Measurements from ENCODE around the gene PIGA. TPM values are rescaled to one million over a fixed set of nuclear protein-coding genes. Genes with fewer than 3 reads are reported as not detected.
"Not testable (repeated sequence)": the region's sequence is repeated elsewhere in the genome, so short reads cannot be mapped to it uniquely, and the experiment has no call there.

The PIGA gene
- total and polyA plus RNA-seq, 8 donors: 4.0 to 14.7 (median 9.1) TPM

DNA sequence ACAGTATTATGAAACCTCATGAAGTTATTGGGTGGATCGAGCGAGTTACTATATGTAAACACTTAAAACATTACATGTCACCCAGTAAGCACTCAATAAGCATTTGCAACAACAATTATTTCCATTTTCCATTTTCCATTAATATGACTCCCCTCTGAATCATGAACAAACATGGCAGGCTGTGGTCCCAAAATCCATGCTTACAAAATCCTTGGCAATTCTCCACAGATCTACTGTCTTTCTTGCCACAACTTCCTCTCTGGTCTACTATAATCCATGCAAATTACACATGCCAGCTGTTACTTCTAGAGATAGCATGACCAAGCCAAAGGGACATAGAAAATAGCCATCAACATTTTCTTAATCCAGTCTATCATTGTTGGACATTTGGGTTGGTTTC, 41.9 kb downstream of the PIGA start:
- no peaks in the 10 kb centered on the region for H3K36me3 ChIP-seq
- H3K9me3 ChIP-seq: no peaks in the 10 kb centered on the region
- no peak overlapping the region for H3K4me3 ChIP-seq
- TF ChIP-seq, protein P1, sequence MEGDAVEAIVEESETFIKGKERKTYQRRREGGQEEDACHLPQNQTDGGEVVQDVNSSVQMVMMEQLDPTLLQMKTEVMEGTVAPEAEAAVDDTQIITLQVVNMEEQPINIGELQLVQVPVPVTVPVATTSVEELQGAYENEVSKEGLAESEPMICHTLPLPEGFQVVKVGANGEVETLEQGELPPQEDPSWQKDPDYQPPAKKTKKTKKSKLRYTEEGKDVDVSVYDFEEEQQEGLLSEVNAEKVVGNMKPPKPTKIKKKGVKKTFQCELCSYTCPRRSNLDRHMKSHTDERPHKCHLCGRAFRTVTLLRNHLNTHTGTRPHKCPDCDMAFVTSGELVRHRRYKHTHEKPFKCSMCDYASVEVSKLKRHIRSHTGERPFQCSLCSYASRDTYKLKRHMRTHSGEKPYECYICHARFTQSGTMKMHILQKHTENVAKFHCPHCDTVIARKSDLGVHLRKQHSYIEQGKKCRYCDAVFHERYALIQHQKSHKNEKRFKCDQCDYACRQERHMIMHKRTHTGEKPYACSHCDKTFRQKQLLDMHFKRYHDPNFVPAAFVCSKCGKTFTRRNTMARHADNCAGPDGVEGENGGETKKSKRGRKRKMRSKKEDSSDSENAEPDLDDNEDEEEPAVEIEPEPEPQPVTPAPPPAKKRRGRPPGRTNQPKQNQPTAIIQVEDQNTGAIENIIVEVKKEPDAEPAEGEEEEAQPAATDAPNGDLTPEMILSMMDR (IDR thresholded peaks at IDR 0.05): no peak
- H3K27me3 ChIP-seq: peaks cover 0 to 24% (median 0%) of the 10 kb centered on the region in 4 donors
- no peak for DNase-seq
- intact Hi-C loops (cut with DNase I): no loop called here
- no peak overlapping the region for H3K27ac ChIP-seq
- no peak for ATAC-seq
- WGBS, 2 donors: 88 to 93% methylated on average over 2 of the region's 2 CpGs
- no peak for FAIRE-seq
- H3K4me1 ChIP-seq: no peaks in the 10 kb centered on the region

DNA sequence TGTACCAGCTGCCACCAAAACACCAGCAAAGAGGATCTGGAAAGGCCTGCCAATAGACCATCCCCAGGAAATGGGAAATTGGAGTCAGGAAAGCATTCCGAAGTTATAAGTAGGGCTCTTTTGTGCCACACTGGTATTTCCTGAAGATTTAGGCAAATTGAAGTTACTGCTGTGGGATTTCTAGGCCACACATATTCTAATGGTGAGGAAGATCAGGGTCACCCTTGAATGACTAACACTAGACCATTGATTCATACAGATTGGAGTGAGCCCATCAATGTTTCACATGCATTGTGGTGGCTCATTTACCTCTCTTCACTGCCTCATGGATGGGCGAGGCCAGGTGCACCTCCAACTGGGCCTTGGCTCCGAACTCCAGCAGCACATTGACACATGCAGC, 42.5 kb downstream of the PIGA start:
- no peak for DNase-seq
- no peak for ATAC-seq
- peaks cover 0 to 24% (median 0%) of the 10 kb centered on the region in 4 donors for H3K27me3 ChIP-seq
- no peaks in the 10 kb centered on the region for H3K4me1 ChIP-seq
- intact Hi-C loops (cut with DNase I): no loop called here
- H3K4me3 ChIP-seq: no peak overlapping the region
- no peak for FAIRE-seq
- no peak overlapping the region for H3K27ac ChIP-seq
- WGBS, 2 donors: 82 to 83% methylated on average over 3 of the region's 3 CpGs
- no peaks in the 10 kb centered on the region for H3K9me3 ChIP-seq
- TF ChIP-seq, protein P1 (IDR thresholded peaks at IDR 0.05): no peak
- no peaks in the 10 kb centered on the region for H3K36me3 ChIP-seq

- Histone ChIP-seq H3K27ac (no peak overlapping the region), H3K36me3 (no peaks in the 10 kb centered on the region), H3K4me1 (no peaks in the 10 kb centered on the region), H3K4me3 (no peak overlapping the region), H3K9me3 (no peaks in the 10 kb centered on the region), H3K27me3 (peaks cover 0 to 10% (median 3%) of the 10 kb centered on the region in 4 donors)
- intact Hi-C loops (cut with DNase I): no loop called here
- 17 to 27% methylated on average over 1 of the region's 1 CpG for WGBS, 2 donors
- ATAC-seq (peak in 2 of 4 donors; percentile 52 to 60), DNase-seq (no peak), FAIRE-seq (no peak)
- TF ChIP-seq, protein P1 (IDR thresholded peaks at IDR 0.05): no peak
These were observed 57.7 kb downstream of the PIGA start for GRCh38 chrX:15277604-15278003.

DNA sequence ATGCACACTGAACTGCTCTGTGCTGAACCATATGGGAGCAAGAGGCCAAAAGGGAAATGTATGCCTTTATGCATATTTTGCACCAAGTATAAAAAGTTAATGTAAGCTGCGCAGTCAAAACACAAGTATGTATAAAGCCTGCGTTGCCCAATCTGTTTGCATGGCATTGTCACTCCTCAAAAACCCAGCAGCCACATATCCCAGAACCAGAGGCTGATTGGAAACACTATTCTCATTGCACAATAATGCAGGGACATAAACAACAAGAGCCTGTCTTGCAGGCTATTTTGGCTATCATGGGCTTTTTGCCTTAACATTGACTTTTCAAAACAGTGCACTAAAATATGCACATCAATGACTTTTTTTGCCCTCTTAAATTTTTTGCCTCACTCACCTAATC, 60.4 kb downstream of the PIGA start:
- H3K9me3 ChIP-seq: no peaks in the 10 kb centered on the region
- no peak for DNase-seq
- H3K4me3 ChIP-seq: no peak overlapping the region
- no peak for ATAC-seq
- no peak overlapping the region for H3K27ac ChIP-seq
- no peaks in the 10 kb centered on the region for H3K4me1 ChIP-seq
- H3K36me3 ChIP-seq: no peaks in the 10 kb centered on the region
- FAIRE-seq: no peak
- peaks cover 0 to 6% (median 3%) of the 10 kb centered on the region in 4 donors for H3K27me3 ChIP-seq
- intact Hi-C loops (cut with DNase I): no loop called here
- WGBS, 2 donors: 80 to 82% methylated on average over 2 of the region's 2 CpGs
- TF ChIP-seq, protein P1 (IDR thresholded peaks at IDR 0.05): no peak

- H3K27me3 ChIP-seq; H3K4me3 ChIP-seq; H3K27ac ChIP-seq; intact Hi-C loops (cut with DNase I); H3K9me3 ChIP-seq; ATAC-seq; H3K36me3 ChIP-seq; DNase-seq; H3K4me1 ChIP-seq; FAIRE-seq: not testable (repeated sequence)
- WGBS, 2 donors: 83 to 96% methylated on average over 10 of the region's 10 CpGs
These were observed 62.0 kb downstream of the PIGA start for GRCh38 chrX:15273275-15273674.
